ENCODE results near the gene NPC2.

The NPC2 gene

DNA sequence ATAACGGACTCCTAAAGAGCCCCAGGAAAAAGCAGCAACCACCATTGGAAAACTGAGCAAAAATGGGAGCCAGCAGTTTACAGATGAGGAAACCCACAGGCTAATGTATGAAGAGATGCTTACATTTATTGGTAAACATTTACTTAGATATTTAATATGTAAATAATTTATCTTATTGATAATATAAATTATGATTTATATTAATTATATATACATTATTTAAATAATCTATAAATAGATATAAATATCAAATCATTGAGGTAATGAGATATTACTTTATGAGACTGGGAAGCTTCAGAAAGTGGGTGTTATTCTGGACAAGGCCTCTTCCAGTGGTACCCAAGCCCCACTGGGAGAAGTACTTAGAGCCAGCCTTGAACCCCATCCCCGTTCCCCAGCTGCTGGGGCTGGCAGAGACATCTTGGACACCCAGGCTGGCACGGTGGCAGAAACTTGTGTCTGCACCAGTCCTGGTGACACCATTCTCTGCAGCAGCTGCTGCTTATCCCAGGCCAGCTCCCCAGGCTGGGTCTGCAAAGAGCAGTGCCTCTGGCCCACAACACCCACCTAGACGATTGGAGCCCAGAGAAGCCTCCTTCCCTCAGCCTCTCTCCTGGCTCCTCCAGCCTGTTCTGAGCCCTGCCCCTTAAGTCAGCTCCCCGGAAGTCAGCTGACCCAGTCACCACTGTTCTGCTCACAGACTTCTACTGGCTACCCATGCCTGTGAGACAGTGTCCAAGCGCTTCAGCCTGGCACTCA lies 26.4 kb upstream of the NPC2 start:
- in situ Hi-C loops (cut with HindIII; ENCODE audit: low sequenced_read_pairs), result no loop called here

GRCh38 chr14:74518221-74518620 lies 25.1 kb upstream of the NPC2 start:
- in situ Hi-C loops (cut with HindIII; ENCODE audit: low sequenced_read_pairs), result no loop called here

DNA sequence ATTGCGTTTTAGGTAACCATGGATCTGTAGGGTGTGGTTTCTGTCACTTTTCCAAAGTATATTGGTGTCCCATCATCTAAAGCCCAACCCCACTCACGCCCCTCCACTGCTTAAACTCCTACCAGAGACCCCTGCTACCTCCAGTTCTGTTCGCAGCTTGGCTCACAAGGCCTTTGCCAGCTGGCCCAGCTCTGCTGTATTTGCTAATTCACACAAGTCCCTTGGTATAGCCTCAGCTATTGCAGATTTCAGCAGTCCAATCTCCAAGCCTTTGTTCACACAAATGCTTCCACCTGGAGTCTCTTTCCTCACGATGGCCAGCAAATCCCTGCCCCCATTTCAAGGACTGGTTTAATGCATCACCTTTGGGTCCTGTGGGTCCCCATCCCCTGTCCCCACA lies 24.6 kb upstream of the NPC2 start:
- in situ Hi-C loops (cut with HindIII; ENCODE audit: low sequenced_read_pairs), result no loop called here

GRCh38 chr14:74516451-74517160 lies 23.5 kb upstream of the NPC2 start:
- in situ Hi-C loops (cut with HindIII; ENCODE audit: low sequenced_read_pairs), result no loop called here

DNA sequence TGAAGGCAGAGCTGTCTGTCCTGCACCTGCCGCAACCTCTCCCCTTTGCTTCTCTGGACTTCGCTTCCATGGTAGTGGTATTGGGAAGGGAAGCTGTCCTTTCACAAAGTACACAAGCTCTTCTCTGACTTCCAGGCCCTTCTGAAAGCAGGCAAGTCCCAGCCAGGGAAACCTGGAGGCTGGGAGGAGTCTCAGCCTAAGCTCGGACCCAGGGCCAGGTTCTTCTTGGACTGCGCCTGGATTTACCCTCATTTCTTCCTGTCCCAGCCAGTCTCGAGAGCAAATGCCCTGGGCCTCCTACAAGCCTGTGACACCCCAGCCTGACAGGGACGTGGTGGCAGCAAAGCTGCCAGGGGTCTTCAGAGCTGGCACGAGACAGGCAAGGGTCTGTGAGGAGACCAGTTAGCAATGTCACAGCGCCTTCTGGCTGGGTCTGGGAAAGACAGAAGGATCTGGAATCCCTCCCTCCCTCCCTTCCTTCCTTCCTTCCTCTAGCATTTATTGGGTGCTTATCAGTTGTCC lies 22.8 kb upstream of the NPC2 start:
- in situ Hi-C loops (cut with HindIII; ENCODE audit: low sequenced_read_pairs), result no loop called here

GRCh38 chr14:74514471-74514941 lies 21.4 kb upstream of the NPC2 start:
- in situ Hi-C loops (cut with HindIII; ENCODE audit: low sequenced_read_pairs), result loop anchor here (5.0 kb wide), 2 partner anchors 77 to 222 kb away; no protein-coding TSS in a partner anchor

- in situ Hi-C loops (cut with HindIII; ENCODE audit: low sequenced_read_pairs), result loop anchor here (5.0 kb wide), 2 partner anchors 75 to 220 kb away; no protein-coding TSS in a partner anchor
These were observed 19.1 kb upstream of the NPC2 start for GRCh38 chr14:74511966-74512830.

- in situ Hi-C loops (cut with HindIII; ENCODE audit: low sequenced_read_pairs), result loop anchor here (5.0 kb wide), 2 partner anchors 74 to 219 kb away; no protein-coding TSS in a partner anchor
These were observed 17.9 kb upstream of the NPC2 start for GRCh38 chr14:74510959-74511409.

GRCh38 chr14:74510223-74510931 lies 17.3 kb upstream of the NPC2 start:
- in situ Hi-C loops (cut with HindIII; ENCODE audit: low sequenced_read_pairs), result loop anchor here (5.0 kb wide), 2 partner anchors 73 to 218 kb away; no protein-coding TSS in a partner anchor

- in situ Hi-C loops (cut with HindIII; ENCODE audit: low sequenced_read_pairs), result loop anchor here (5.0 kb wide), 2 partner anchors 72 to 217 kb away; no protein-coding TSS in a partner anchor
These were observed 16.6 kb upstream of the NPC2 start for GRCh38 chr14:74509587-74510222.

- in situ Hi-C loops (cut with HindIII; ENCODE audit: low sequenced_read_pairs), result no loop called here
These were observed 15.8 kb upstream of the NPC2 start for GRCh38 chr14:74508844-74509428.

DNA sequence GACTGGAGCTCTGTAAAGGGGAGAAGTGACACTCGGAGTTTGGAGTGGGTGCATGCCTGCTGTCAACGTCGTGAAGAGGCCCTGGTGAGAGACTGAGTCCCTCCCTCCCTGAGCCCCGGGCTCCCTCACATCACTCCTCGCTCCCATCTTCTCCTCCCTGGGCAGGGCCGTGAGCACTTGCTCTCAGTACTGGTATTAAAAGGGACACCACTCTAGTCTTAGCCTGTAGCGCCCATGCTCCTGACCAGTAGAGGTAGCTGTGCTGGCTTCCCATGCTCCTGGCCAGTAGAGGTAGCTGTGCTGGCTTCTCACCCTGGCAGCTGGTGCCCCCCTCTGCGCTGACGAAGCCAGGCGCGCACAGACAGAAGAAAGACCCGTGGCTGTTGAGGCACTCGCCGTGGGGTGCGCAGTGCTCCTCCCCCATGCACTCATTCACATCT lies 15.2 kb upstream of the NPC2 start:
- in situ Hi-C loops (cut with HindIII; ENCODE audit: low sequenced_read_pairs), result no loop called here

DNA sequence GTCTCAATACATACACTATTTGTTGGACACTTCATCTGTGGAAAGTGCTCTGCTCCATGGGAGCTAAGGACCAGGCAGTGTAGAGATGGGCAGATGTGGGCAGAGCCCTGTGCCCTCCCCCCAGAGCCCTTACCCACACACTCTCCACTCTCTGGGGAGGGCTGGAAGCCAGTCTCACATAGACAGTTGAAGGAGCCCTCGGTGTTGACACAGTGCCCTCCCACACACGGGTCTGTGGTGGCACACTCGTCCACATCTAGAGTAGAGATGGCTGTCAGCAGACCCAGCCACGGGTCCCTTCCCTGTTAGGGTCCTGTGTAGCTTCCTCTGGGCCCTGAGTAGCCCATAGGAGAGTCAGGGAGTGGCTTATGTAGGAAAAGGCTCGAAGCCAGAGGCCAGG lies 14.7 kb upstream of the NPC2 start:
- in situ Hi-C loops (cut with HindIII; ENCODE audit: low sequenced_read_pairs), result no loop called here

DNA sequence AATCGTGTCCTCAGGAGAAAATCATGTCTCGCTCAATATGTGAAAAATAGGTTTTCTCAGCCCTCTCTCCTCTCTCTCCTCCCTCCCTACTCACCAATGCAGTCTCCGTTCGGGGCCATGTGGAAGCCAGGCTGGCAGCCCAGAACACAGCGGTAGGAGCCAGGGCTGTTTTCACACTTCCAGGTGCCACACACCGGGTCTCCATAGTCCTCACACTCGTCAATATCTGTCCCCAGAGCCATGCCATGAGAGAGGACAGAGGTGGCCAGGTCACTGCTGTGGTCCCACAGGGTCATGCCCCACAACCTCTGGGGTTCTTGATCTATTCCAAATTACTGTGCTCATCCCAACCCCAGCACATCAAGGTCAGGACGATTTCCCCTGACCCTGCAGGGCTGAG lies 14.0 kb upstream of the NPC2 start:
- in situ Hi-C loops (cut with HindIII; ENCODE audit: low sequenced_read_pairs), result no loop called here

DNA sequence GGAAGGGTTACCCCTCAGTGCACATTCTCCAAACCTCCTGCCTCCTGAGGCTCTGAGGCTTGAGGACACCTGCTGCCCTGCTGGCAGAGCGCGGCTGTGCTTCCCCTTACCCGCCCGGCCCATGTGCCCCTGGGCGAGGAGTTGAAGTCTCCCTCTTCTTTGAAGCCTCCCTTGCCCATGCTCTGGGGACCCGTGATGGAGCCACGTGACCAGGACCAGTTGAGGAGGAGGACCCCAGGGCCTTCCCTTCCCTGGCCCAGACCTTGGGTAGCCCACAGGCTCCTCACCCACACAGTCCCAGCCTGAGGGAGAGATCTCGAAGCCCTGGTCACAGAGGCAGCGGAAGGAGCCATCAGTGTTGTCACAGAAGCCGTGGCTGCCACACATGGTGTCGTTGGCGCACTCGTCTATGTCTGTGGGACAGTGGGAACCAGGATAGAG lies 13.3 kb upstream of the NPC2 start:
- in situ Hi-C loops (cut with HindIII; ENCODE audit: low sequenced_read_pairs), result no loop called here

- in situ Hi-C loops (cut with HindIII; ENCODE audit: low sequenced_read_pairs), result no loop called here
These were observed 12.7 kb upstream of the NPC2 start for GRCh38 chr14:74505831-74506230.

DNA sequence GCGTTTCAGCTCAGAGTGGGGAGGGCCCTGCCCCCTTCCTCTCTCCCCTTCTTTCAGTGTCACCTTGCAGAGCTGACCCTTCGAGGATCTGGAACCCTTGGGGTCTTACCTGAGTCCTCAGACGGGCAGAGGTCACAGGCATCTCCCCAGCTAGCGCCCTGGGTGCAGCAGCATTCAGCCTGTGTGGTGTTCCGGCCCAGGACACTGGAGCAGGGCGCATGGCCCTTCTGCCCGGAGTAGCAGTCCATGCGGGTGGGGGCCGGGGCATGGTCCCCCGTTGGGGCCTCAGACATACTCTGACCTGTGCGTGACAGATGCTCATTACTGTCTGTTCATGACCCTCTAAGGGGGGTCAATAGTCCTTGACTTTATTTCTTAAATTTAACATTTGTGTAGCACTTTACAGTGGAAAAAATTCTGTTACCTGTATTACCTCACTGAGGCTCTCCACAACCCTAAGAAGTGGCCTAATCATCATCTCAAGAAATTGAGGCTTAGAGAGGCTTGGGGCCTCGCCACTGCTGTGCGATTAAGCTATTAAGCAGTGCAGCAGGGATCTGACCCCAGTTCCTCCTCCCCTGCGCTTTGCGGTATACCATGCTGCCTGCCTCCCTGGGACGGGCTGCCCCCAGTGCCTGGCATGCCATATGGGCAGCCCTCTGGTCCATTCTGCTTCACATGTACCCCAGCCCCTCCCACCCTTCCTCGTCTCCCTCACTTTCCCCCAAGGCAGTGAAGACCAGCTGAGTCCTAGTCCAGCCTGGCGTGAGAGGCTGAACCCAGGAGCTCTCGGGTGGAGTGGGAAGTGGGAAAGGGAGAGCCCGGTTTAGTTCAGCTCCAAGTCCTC lies 12.0 kb upstream of the NPC2 start:
- in situ Hi-C loops (cut with HindIII; ENCODE audit: low sequenced_read_pairs), result no loop called here

GRCh38 chr14:74504412-74504811 lies 11.3 kb upstream of the NPC2 start:
- in situ Hi-C loops (cut with HindIII; ENCODE audit: low sequenced_read_pairs), result no loop called here
